MCF 10A (cell line): ENCODE data around the gene AFF4. TPM values are rescaled to one million over a fixed set of nuclear protein-coding genes. Genes with fewer than 3 reads are reported as not detected.

ENCODE experiments used
- BruUV-seq: library from RNA; stranded (reverse); fragments of 400-500 nt; replicated peaks from 2 replicates; lab custom pipeline; 2021; lab: Mats Ljungman, UMichigan
- CTCF ChIA-PET: fragments of 300-600 bp; sonication (Branson Sonifier 250); formaldehyde crosslinking; extraction: SDS; loops from one replicate; lab custom pipeline; 2021; ENCODE audit warnings: antibody characterized with exemption, inconsistent platforms; lab: Yijun Ruan, JAX
- POLR2A ChIA-PET: fragments of 300-600, 350-650 bp; sonication (Branson Sonifier 250); formaldehyde crosslinking; extraction: SDS; loops from one replicate; lab custom pipeline; 2020; ENCODE audit warnings: antibody characterized with exemption, inconsistent platforms; lab: Yijun Ruan, JAX
- DNase-seq: peaks from one replicate; pipeline ENCODE4 v3.0.0-alpha.2; 2018; ENCODE audit not compliant: unreplicated experiment
- H3K27ac Mint-ChIP-seq: one replicate; pipeline ENCODE4 v1.8.0; 2022; ENCODE audit warnings: mild to moderate bottlenecking, low read depth, mixed read lengths; ENCODE audit not compliant: unreplicated experiment
- H3K27me3 Mint-ChIP-seq: one replicate; pipeline ENCODE4 v1.8.0; 2022; ENCODE audit warnings: mixed read lengths; ENCODE audit not compliant: insufficient read depth, unreplicated experiment
- H3K36me3 Mint-ChIP-seq: one replicate; pipeline ENCODE4 v1.8.0; 2022; ENCODE audit warnings: mild to moderate bottlenecking, moderate library complexity, mixed read lengths; ENCODE audit not compliant: insufficient read depth, unreplicated experiment
- H3K4me1 Mint-ChIP-seq: one replicate; pipeline ENCODE4 v1.8.0; 2022; ENCODE audit warnings: mixed read lengths; ENCODE audit not compliant: insufficient read depth, unreplicated experiment
- H3K4me3 Mint-ChIP-seq: one replicate; pipeline ENCODE4 v1.8.0; 2022; ENCODE audit warnings: mild to moderate bottlenecking, moderate library complexity, mixed read lengths; ENCODE audit not compliant: unreplicated experiment
- H3K9me3 Mint-ChIP-seq: one replicate; pipeline ENCODE4 v1.8.0; 2022; ENCODE audit warnings: mixed read lengths; ENCODE audit not compliant: unreplicated experiment
- intact Hi-C: fragments of 100-400 bp; cut with micrococcal nuclease; formaldehyde crosslinking; loops from 2 replicates; pipeline ENCODE4 v1.14.1; 2022
- total RNA-seq: library from RNA; stranded (reverse); gene quantifications from 2 replicates; pipeline ENCODE4 v1.2.3, GENCODE V29; 2022
- TF ChIP-seq, protein P1 (sequence below): fragments of 200-600 bp; IDR thresholded peaks from one replicate; pipeline ENCODE4 v1.8.0; 2022; ENCODE audit warnings: antibody characterized with exemption, mild to moderate bottlenecking; ENCODE audit not compliant: unreplicated experiment

Gene AFF4
- total RNA-seq, 1 experiment from 2014 or later = 206 TPM

DNA sequence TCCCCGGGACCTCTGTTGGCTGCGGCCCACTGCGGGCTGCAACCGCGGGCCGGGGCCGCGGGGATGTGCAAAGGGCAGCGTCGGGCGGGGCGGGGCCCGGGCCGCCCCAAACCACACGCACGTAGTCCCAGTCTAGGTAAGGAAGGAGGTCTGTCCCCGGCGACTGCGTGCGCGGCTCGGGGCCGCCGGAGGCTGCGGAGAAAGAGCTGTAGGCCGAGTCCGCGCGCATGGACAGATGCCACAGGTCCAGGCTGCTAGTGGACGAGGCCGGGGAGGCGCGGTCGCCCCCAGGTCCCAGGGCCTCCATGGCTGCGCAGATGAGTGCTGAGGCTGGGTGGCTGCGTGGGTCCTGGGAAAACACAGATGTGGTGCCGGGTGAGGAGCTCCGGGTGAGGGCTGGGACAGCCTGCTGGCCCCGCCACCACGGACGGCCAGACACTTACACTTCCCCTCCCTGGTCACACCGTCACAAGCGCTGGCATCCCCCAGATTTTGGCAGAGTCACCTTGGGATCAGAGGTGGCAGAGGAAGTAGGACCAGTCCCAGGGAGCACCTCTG is 137.5 kb downstream of the AFF4 start:
- Mint-ChIP-seq H3K36me3 (peaks cover 30% of the 10 kb centered on the region), H3K4me3 (no peak overlapping the region), H3K9me3 (no peaks in the 10 kb centered on the region), H3K27me3 (no peaks in the 10 kb centered on the region), H3K4me1 (peaks cover 14% of the 10 kb centered on the region), H3K27ac (no peak overlapping the region)
- TF ChIP-seq, protein P1, sequence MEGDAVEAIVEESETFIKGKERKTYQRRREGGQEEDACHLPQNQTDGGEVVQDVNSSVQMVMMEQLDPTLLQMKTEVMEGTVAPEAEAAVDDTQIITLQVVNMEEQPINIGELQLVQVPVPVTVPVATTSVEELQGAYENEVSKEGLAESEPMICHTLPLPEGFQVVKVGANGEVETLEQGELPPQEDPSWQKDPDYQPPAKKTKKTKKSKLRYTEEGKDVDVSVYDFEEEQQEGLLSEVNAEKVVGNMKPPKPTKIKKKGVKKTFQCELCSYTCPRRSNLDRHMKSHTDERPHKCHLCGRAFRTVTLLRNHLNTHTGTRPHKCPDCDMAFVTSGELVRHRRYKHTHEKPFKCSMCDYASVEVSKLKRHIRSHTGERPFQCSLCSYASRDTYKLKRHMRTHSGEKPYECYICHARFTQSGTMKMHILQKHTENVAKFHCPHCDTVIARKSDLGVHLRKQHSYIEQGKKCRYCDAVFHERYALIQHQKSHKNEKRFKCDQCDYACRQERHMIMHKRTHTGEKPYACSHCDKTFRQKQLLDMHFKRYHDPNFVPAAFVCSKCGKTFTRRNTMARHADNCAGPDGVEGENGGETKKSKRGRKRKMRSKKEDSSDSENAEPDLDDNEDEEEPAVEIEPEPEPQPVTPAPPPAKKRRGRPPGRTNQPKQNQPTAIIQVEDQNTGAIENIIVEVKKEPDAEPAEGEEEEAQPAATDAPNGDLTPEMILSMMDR = no peak
- CTCF ChIA-PET = interaction anchor here (0.6 to 10.4 kb wide), 7 partner anchors 8 to 299 kb away, joined by 3 to 211 read pairs (median 4); partner anchors contain the start of genes GDF9 and UQCRQ
- no peak for DNase-seq
- BruUV-seq = no TSS peak
- POLR2A ChIA-PET = interaction anchor here (0.6 to 1.3 kb wide), 3 partner anchors 58 to 631 kb away, joined by 3 read pairs; no protein-coding TSS in a partner anchor
- intact Hi-C loops = no loop called here

Other genes with a start within 250 kb of the AFF4 start
- 23.9 and 31.5 TPM in 2 replicates for gene KIF3A, start 226.1 kb downstream of the AFF4 start, total RNA-seq
- gene CCNI2, start 216.2 kb downstream of the AFF4 start, total RNA-seq = 0.12 and 0.16 TPM in 2 replicates
- gene SEPTIN8, start 186.4 kb downstream of the AFF4 start, total RNA-seq = 34.8 and 53.1 TPM in 2 replicates
- not detected in 2 replicates for gene SOWAHA, start 150.3 kb downstream of the AFF4 start, total RNA-seq
- gene SHROOM1, start 133.0 kb downstream of the AFF4 start, total RNA-seq = 20.5 and 22.7 TPM in 2 replicates
- gene GDF9, start 97.2 kb downstream of the AFF4 start, total RNA-seq = 0.51 and 0.79 TPM in 2 replicates
- 974 and 1,181 TPM in 2 replicates for gene UQCRQ, start 97.0 kb downstream of the AFF4 start, total RNA-seq
- gene LEAP2, start 90.0 kb downstream of the AFF4 start, total RNA-seq = 2.9 and 3.2 TPM in 2 replicates
- 35.0 and 37.7 TPM in 2 replicates for gene ZCCHC10, start 62.9 kb upstream of the AFF4 start, total RNA-seq
- 173 and 218 TPM in 2 replicates for gene HSPA4, start 88.4 kb upstream of the AFF4 start, total RNA-seq